Testis (tissue), 3 donors: ENCODE results near the gene ITGB3BP. TPM values are rescaled to one million over a fixed set of nuclear protein-coding genes. Genes with fewer than 3 reads are reported as not detected.

Experiments used
- DNase-seq: peaks from one replicate; pipeline ENCODE4 v3.0.0-alpha.2; 2019
- H3K27ac ChIP-seq, 2 donors: fragments of 200-600 bp; sonication (generic); one replicate each; pipeline ENCODE4 v1.5.1; 2019
- H3K27me3 ChIP-seq: fragments of 200-600 bp; sonication (generic); one replicate; pipeline ENCODE4 v1.5.1; 2019
- H3K36me3 ChIP-seq: fragments of 200-600 bp; sonication (generic); one replicate; pipeline ENCODE4 v1.5.1; 2017; ENCODE audit warnings: low read depth; ENCODE audit errors: missing control alignments
- H3K4me1 ChIP-seq: fragments of 200-600 bp; sonication (generic); one replicate; pipeline ENCODE4 v1.5.1; 2019
- H3K4me3 ChIP-seq, 2 donors: fragments of 200-600 bp; sonication (generic); one replicate each; pipeline ENCODE4 v1.5.1; 2017 to 2019
- H3K9me3 ChIP-seq: fragments of 200-600 bp; sonication (generic); one replicate; pipeline ENCODE4 v1.5.1; 2017
- CTCF ChIP-seq, 3 experiments: fragments of 450-650 bp in 2 of 3; fragments of 200-600 bp in 1 of 3; sonication (generic) in 1 of 3; IDR thresholded peaks; one replicate each; pipeline ENCODE4 v1.5.1; 2016 to 2019; ENCODE audit warnings: antibody characterized with exemption in 3 of 3, mild to moderate bottlenecking in 2 of 3, moderate library complexity in 1 of 3
- POLR2A ChIP-seq: fragments of 450-650 bp; IDR thresholded peaks from one replicate; pipeline ENCODE4 v1.6.1; 2017; ENCODE audit warnings: antibody characterized with exemption, mild to moderate bottlenecking, moderate library complexity
- WGBS, 2 donors: methylation state at CpG; one replicate each; pipeline ENCODE4 v1.1.5; 2018; 5-methylcytosine and 5-hydroxymethylcytosine counted together
- intact Hi-C: fragments of 100-400 bp; cut with DNase I; formaldehyde crosslinking; loops from one replicate; pipeline ENCODE4 v1.15.1; 2023; ENCODE audit warnings: low total_unique reads
- polyA plus RNA-seq: library from polyadenylated mRNA; stranded (reverse); fragments of 350-450 nt; fragmentation: Illumina TruSeq; extraction: RNeasy Lipid Tissue Mini Kit (QIAGEN cat#74804); gene quantifications from one replicate; pipeline ENCODE4 v1.2.3, GENCODE V29; 2014; ENCODE audit warnings: low read depth, low replicate concordance; ENCODE audit not compliant: insufficient read depth
- small RNA-seq, 2 donors: library from RNA; depleted of rRNA; stranded (forward); fragments of <200 nt; gene quantifications; one replicate each; pipeline ENCODE3, GENCODE V24; 2016
- total RNA-seq, 2 donors: library from RNA; depleted of rRNA; stranded (reverse); fragments of >200 nt; gene quantifications; one replicate each; pipeline ENCODE4 v1.2.3, GENCODE V29; 2016

ITGB3BP gene
- total and polyA plus RNA-seq, 3 donors from 2014 or later: 21.7 to 43.0 (median 32.9) TPM

- no peak overlapping the region for H3K4me3 ChIP-seq
- no peaks in the 10 kb centered on the region for H3K9me3 ChIP-seq
- WGBS, 2 donors: 80 to 89% methylated on average over 4 of the region's 4 CpGs
- TF ChIP-seq CTCF (IDR thresholded peaks at IDR 0.05) (no peak), POLR2A (no peak)
- no peaks in the 10 kb centered on the region for H3K4me1 ChIP-seq
- no peaks in the 10 kb centered on the region for H3K36me3 ChIP-seq
- intact Hi-C loops: no loop called here
- H3K27me3 ChIP-seq: no peaks in the 10 kb centered on the region
- H3K27ac ChIP-seq: no peak overlapping the region
- DNase-seq: no peak
Observed at GRCh38 chr1:63401945-63402344, 121.1 kb downstream of the ITGB3BP start.

Small RNAs within 50 kb of the gene (small RNA-seq; reads per million reads assigned to genes)
- gene RF02105 (0 reads per million in 2 donors), gene RF02106 (0 reads per million in 2 donors), gene RF02107 (0 reads per million in 2 donors), gene RF02108 (0 reads per million in 2 donors), gene RF02109 (0 reads per million in 2 donors), gene RF02110 (0 reads per million in 2 donors), gene RN7SL488P (0 reads per million in 2 donors), gene RNU7-123P (0 reads per million in 2 donors)

Other genes with a start within 250 kb of the ITGB3BP start
- gene FOXD3, start 200.7 kb downstream of the ITGB3BP start, total RNA-seq: 1 to 10 TPM in 1 of 2 donors, under 1 TPM in 1; 0.37 to 3.5 TPM
- gene FOXD3, start 200.7 kb downstream of the ITGB3BP start, polyA plus RNA-seq: 0.69 TPM
- 1 to 10 TPM; 9.9 to 10.0 TPM for gene ALG6, start 155.6 kb downstream of the ITGB3BP start, total RNA-seq
- gene ALG6, start 155.6 kb downstream of the ITGB3BP start, polyA plus RNA-seq: 7.8 TPM
- 10 to 100 TPM; 15.2 to 15.6 TPM for gene EFCAB7, start 300 bp upstream of the ITGB3BP start, total RNA-seq
- gene EFCAB7, start 300 bp upstream of the ITGB3BP start, polyA plus RNA-seq: 18.2 TPM
- 10 to 100 TPM; 23.2 to 27.7 TPM for gene PGM1, start 70.2 kb upstream of the ITGB3BP start, total RNA-seq
- gene PGM1, start 70.2 kb upstream of the ITGB3BP start, polyA plus RNA-seq: 27.5 TPM